GM18909 (cell line): Measurements from ENCODE around the gene PHACTR3.

Experiments
- ATAC-seq: cut with Tn5 transposase; IDR thresholded peaks from one replicate; pipeline ENCODE4 v1.9.1; 2021; ENCODE audit warnings: mild to moderate bottlenecking; ENCODE audit not compliant: unreplicated experiment, poor library complexity

Gene PHACTR3

GRCh38 chr20:59806578-59806975 is 202.2 kb downstream of the PHACTR3 start:
- ATAC-seq: no peak

DNA sequence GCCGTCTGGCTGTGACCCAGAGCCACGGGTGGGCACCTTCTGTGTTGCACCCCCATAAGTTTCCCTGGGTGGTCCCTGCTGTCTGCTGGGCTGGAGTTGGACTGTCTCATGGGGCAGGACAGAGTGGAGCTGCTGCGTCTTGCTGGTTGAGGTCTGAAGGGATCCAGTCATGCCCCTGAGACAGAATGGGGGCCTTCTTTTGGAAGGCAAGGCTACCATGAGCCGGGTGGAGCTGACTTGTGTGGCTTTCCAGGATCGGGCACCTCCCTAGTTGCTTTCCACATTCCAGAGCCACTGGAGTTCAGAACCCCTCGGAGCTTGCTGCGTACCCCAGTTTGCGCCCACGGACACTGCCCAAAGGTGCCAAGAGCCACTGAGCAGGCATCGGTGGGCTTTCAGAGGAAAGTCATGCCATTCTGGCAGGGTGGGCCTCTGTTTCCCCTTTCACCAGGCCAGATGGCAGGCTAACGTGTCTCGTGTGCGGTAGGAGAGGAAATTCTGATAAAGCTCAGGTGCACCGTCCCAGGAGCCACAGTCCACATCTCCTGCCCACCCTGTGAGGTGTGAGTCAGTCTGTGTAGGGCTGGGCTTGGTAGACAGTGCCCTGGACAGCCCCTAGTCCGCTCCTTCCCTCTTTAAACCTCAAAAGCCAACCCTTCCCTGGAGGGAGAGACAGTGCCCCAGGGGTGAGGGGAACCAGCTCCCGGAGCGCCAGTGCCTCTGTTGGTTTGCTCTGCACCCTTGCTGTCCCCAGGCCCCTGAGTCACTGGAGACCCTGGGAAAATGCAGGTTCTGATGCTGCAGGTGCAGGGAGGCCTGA is 203.8 kb downstream of the PHACTR3 start:
- no peak for ATAC-seq

GRCh38 chr20:59808729-59809381 is 204.5 kb downstream of the PHACTR3 start:
- no peak for ATAC-seq

DNA sequence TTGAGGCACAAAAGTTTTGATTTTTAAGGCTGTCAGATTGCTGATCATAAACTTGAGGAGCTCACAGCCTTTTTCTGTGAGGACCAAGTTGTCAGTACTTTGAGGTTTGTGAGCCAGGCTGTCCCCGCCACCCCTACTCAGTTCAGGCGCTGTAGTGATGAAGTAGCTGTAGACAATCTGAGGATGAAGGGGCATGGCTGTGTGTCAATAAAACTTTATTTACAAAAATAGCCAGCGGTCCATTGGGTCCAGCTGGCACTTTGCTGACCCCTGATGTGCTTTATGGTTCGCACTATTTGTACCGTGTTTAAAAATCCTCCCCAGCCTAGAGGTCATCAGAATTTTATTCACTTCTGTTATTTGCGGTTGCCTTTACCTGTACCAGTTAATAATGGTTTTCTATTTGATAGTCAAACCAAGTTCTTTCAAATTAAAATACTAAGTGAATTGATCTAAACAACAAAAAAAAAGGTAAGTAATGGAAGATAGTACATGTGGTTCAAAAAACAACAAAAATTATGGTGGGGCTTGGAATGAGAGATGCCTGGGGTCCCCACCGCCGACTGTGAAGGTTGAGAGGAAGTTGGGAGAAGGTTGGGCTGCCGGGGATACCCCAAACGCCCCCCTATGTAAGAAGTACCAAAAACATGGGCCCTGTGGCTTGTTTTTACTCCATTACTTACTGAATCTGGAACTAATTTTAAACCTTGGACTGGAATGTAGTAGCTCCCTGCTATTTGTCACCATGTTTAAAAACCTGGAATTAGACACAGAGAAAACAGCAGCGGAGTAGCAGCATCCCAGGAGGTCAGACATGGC is 205.5 kb downstream of the PHACTR3 start:
- no peak for ATAC-seq

DNA sequence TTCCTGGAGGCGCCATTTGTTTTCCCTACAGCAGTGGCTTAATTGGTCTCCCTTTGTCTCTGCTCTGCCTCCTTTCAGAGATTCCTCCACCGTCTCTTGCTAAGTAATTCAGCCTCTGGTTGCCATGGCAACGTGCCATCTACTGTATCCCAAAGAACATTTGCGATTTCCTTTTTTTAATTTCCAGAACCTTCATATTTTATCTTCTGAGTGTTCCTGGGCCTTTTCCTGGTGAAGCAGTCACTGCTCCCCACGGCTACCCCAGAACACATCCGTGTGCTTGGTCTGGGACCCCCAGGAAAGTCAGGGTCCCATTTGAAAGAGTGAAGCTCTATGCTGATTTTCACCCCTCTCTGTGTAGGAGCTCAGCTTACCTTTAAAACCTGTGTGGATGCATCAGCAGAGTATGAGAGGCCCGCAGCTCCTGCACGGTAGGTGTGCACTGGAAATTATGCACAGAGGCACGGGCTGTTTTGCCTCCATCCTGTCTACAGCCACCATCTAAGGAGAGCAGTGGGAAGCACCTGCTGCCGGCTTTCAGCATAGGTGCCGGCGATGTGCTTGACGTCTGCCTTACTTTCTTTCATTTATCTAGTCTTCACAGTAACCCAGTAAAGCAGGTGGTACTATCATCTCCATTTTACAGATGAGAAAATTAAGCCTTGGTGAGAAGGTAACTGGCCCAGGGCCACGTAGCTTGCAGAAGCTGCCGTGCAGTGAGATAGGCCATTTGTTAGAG is 206.3 kb downstream of the PHACTR3 start:
- no peak for ATAC-seq

DNA sequence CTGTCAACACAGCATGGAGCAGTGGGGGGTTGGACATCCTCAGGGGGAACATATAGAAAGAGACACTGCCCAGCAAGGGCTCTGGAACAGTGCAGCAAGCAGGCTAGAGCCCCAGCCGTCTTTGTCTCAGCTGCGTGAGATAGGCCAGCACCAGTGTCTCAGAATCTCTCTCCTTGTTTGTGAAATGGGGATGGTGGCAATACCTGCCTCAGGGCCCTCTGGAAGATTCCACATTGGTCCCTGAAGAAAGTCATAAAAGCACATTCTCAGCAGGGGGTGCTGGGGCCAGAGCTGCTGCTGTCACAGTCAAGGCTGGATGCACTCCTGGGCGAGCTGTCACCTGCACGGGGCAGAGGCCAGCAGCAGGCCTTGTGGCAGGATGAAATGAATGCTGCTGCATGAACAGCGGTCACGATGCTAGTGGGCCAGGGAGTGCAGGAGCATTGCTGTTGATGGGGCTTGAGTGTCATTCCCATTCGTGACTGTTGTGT is 207.4 kb downstream of the PHACTR3 start:
- no peak for ATAC-seq

GRCh38 chr20:59812286-59813125 is 208.2 kb downstream of the PHACTR3 start:
- ATAC-seq: no peak

DNA sequence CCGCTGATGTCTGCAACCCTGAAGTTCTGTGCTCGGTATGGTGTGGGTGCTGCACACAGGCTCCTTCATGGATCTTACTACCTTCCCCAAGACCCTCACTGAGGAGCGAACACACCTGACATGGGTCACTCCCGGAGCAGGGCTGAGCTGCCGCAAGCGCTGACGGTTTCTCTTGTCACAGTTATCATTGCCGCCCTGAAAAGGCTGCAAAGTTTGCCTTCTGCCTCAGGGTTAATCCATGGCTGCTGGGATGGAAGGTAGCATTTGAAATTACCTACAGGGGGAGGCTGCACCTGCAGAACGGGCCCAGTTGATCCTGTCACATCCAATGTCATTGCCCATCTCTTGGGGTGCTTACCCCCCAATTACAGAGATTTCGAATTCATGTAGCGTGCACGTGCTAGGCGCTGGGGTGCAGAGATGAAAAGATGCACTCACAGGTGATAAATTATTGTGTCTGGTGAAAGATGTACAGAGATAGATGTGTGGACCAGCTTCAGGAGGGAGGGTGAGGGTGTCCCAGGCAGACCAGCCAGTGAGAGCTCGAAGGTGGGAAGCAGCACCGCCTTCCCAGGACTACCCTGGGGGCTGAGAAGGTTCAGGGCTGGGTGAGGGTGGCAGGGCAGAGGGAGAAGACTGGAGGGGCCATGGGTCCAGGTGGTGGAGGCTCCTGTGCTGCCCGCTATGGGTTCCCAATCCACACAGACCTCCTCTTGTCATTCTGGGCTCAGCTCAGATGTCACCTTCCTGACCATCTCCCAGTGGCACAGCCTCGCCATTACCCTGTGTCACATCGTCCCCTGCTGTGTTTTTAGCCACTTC is 209.0 kb downstream of the PHACTR3 start:
- ATAC-seq: no peak

DNA sequence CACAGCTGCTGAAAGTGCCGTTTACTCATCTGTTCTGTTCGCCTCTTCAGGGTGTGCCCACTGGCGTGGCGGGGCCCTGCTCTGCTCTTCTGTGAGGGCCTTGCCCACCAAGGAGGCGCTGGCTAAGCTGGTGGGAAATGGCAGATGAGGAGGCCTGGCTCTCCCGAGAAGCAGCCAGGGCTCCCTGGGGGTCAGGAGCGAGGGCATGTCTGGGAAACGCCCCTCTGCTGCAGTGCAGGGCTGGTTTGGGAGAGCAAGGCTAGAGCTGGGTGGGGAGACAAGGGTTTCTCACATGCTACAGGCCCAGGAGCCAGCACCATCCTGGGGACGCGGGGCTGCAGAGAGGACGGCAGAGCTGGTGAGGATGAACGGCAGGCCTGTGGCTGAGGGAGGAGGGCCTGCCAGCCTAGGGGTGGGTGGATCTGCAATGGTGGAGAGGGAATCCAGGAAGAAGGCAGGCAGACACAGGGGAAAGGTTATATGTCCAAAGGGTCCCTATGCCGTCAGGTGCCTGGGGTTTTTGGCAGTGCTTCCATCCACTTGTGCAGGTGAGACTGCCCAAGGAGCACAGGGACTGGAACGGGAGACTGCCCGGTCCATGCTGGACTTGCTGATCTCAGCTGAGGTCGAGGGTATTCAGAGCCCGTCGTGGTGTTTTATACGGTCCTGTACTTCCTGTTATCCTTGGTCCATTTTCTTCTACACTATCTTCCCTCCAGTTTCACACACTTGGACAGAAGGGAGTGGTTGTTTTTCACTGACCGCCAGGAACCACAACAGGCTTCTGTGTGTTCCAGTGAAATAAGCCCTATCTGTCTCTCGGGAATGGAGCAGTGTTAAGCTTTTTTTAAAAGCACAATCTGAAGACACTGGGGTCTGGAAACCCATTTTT is 209.9 kb downstream of the PHACTR3 start:
- no peak for ATAC-seq

DNA sequence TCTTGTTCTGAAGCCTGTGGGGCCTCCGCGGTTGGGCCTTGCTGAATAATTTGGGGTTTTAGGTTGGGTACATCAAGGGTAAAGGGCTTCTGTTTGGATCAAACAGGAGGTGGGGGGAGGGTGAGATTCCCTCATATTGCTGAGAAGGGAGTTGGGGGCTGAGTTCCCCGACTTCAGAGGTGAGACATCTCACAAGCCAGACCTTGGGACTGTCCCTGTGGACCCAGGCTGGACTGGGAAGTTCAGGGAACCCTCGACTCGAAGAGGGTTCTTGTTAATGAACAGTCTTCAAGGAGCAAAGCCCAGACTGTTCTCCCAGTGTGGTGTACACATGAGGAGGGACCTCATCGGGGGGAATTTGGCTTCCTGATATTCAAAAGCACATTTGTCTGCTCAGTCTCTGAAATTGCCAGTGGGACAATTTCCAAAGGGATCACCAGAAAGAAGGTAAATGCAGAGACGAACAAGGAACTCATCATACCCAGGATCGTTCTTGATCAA is 210.6 kb downstream of the PHACTR3 start:
- no peak for ATAC-seq

DNA sequence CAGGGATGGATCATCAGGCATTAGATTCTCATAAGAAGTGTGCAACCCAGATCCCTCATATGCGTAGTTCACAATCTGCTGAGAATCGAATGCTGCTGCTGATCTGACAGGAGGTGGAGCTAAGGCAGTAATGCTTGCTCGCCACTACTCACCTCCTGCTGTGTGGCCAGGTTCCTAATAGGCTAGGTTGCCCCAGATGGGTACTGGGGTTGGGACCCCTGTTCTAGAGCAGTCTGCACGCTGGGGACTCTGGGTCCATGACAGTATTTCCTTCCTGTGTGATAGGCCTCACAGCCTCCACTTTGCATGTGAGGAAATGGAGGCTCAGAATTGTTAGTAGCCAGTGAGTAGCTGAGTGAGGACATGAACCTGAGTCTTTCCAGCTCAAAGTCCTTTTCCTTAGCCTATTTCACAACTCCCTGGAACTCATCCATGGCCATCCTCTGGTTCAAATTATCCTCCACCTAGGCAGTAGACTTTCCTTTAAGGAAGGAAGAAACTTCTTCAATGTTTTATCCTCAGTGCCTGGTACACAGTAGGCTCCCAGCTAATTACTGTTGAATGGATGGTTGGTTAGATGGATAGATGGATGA is 211.9 kb downstream of the PHACTR3 start:
- no peak for ATAC-seq

GRCh38 chr20:59817406-59817805 is 213.1 kb downstream of the PHACTR3 start:
- no peak for ATAC-seq

GRCh38 chr20:59817846-59818615 is 213.7 kb downstream of the PHACTR3 start:
- ATAC-seq: no peak

DNA sequence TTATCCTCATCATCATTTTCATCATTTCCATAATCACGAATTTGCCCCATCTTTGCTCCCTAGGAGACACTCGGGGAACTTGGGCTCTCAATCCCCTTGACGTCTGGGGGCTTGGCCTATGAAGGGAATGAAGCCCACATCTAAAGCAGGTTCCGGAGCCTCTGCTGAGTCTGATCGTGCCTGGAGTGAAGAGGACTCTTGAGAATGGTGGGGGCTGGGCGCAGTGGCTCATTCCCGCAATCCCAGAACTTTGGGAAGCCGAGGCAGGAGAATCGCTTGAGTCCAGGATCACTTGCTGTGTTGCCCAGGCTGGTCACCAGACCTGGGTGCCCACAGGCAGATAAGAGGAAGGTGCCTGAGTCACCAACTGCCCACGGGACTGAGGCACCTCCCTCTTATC is 214.6 kb downstream of the PHACTR3 start:
- no peak for ATAC-seq

DNA sequence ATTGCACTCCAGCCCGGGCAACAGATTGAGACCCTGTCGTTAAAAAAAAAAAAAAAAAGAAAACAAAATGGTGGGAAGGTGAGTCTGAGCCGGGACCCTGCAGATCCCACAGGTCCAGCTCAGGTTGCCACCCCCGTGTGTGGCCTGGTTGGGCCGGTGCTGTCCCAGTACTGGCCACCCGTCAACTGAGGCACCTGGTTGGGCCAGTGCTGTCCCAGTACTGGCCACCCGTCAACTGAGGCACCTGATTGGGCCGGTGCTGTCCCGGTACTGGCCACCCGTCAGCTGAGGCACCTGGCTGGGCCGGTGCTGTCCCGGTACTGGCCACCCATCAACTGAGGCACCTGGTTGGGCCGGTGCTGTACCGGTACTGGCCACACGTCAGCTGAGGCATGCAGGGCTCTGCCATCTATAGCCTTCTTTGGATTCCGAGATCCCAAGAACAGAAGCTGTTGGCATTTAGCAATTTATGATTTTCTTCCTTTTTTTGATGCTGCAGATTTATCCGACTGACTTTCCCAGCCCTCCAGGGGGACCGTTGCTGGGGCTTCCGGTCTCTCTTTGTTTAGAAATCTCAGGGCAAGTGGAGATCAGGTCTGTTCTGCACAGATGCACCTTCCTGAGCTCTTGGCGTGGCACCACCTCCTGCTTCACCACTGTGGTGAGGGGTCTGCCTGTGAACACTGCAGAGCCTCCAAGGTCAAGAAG is 215.3 kb downstream of the PHACTR3 start:
- no peak for ATAC-seq
